Testis (tissue), 2 donors: Measurements from ENCODE around the gene MECP2.

ENCODE experiments used
- POLR2A ChIP-seq: fragments of 450-650 bp; IDR thresholded peaks from one replicate; pipeline ENCODE4 v1.6.1; 2017; ENCODE audit warnings: antibody characterized with exemption, mild to moderate bottlenecking, moderate library complexity
- TF ChIP-seq, protein P1 (sequence below), 3 experiments: fragments of 450-650 bp in 2 of 3; fragments of 200-600 bp in 1 of 3; sonication (generic) in 1 of 3; IDR thresholded peaks; one replicate each; pipeline ENCODE4 v1.5.1; 2016 to 2019; ENCODE audit warnings: antibody characterized with exemption in 3 of 3, mild to moderate bottlenecking in 2 of 3, moderate library complexity in 1 of 3

DNA sequence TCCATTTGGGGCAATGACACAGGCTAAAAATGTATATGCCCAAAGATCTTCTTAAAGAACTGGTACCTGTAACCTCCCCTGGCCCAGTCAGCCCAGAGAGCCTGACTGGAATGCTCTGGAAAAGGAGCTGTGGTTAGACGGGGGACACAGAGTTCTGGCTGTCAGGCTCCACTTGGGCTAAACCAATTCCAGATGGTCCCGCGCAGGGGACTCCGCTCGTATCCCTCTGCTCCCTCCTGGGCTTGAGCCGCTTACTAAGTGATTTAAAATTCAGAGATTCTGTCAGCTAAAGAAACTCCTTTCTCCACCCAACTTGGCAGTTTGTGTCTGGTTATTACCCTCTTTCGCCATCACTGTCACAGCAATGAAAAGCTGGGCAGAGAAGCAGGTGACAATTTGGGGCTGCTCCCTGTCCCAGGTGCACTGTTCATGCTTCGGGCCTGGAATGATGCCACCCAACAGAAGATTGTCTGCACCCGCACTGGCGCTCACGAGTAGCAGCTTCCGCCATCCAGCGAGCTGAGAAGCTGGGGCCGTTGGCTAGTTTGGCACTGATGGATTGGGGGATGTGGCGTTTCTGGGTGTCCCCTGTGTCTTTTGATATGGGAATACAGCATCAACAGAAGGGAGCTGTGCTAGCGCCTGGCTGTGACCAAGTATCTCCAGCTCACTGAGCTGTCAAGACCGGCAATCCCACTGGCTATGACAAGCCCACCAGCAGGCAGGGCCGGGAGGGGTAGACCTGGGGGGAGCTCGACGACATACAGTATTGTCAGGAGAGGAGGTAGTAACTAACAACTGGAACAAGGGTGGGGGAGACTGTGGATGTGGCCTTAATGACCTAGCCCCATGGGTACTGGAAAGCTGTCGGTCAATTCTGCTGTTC lies 71.1 kb downstream of the MECP2 start:
- TF ChIP-seq, protein P1, sequence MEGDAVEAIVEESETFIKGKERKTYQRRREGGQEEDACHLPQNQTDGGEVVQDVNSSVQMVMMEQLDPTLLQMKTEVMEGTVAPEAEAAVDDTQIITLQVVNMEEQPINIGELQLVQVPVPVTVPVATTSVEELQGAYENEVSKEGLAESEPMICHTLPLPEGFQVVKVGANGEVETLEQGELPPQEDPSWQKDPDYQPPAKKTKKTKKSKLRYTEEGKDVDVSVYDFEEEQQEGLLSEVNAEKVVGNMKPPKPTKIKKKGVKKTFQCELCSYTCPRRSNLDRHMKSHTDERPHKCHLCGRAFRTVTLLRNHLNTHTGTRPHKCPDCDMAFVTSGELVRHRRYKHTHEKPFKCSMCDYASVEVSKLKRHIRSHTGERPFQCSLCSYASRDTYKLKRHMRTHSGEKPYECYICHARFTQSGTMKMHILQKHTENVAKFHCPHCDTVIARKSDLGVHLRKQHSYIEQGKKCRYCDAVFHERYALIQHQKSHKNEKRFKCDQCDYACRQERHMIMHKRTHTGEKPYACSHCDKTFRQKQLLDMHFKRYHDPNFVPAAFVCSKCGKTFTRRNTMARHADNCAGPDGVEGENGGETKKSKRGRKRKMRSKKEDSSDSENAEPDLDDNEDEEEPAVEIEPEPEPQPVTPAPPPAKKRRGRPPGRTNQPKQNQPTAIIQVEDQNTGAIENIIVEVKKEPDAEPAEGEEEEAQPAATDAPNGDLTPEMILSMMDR (IDR thresholded peaks at IDR 0.05) = no peak
- TF ChIP-seq POLR2A = no peak
